HCT116 (cell line): ENCODE results near the gene USP27X. TPM values are rescaled to one million over a fixed set of nuclear protein-coding genes. Genes with fewer than 3 reads are reported as not detected.

Experiments used
- ATAC-seq: fragments of 200-7000 bp; cut with Tn5 transposase; 2 replicates; pipeline ENCODE4 v1.9.1; 2020; ENCODE audit warnings: mild to moderate bottlenecking, moderate library complexity
- BruUV-seq: library from RNA; stranded (reverse); fragments of 400-500 nt; replicated peaks from 2 replicates; lab custom pipeline; 2021; lab: Mats Ljungman, UMichigan
- CTCF ChIA-PET: fragments of 300-600 bp; sonication (Branson Sonifier 250); formaldehyde crosslinking; loops from one replicate; lab custom pipeline; 2021; ENCODE audit warnings: antibody characterized with exemption; lab: Charles Lee
- POLR2A ChIA-PET: fragments of 300-600, 350-600 bp; sonication (Branson Sonifier 250); formaldehyde crosslinking; loops from one replicate; lab custom pipeline; 2021; ENCODE audit warnings: antibody characterized with exemption; lab: Charles Lee
- RAD21 ChIA-PET, 2 experiments: fragments of 300-600 bp; sonication (Branson Sonifier 250); formaldehyde crosslinking; loops; one replicate each; lab custom pipeline; 2023; ENCODE audit warnings: low total read pairs in 2 of 2; ENCODE audit not compliant: uncharacterized antibody in 2 of 2, unreplicated experiment in 2 of 2, low non-redundant PET in 1 of 2; lab: Charles Lee
- DNase-seq: peaks from one replicate; pipeline ENCODE4 v3.0.0-alpha.2; 2010; ENCODE audit warnings: low read depth, low spot score
- H2AFZ ChIP-seq: fragments of 200-600 bp; shearing (Covaris generic), sonication (generic); 2 replicates; pipeline ENCODE4 v1.6.1; 2017; ENCODE audit warnings: low read depth, mixed run types, mixed read lengths, antibody characterized with exemption, low read length; ENCODE audit not compliant: poor library complexity, severe bottlenecking
- H3K27ac ChIP-seq: 2 replicates; pipeline ENCODE4 v1.5.1; 2012; ENCODE audit warnings: low read depth, low read length
- H3K27me3 ChIP-seq: fragments of 200-600 bp; sonication (generic); 2 replicates; pipeline ENCODE4 v1.6.1; 2016; ENCODE audit warnings: mixed run types, low read length, mixed read lengths; ENCODE audit not compliant: insufficient read depth
- H3K36me3 ChIP-seq, 2 experiments: fragments of 200-500 bp in 1 of 2; fragments of 200-600 bp in 1 of 2; sonication (Bioruptor generic) in 1 of 2; sonication (generic) in 1 of 2; 2 replicates each; pipeline versions ENCODE4 v1.5.1 to v1.6.1; 2014 to 2016; ENCODE audit warnings: low read length in 2 of 2, inconsistent platforms in 1 of 2, mixed read lengths in 1 of 2, mixed run types in 1 of 2; ENCODE audit not compliant: insufficient read depth in 2 of 2, control insufficient read depth in 1 of 2
- H3K4me1 ChIP-seq, 2 experiments: fragments of 200-600 bp in 1 of 2; sonication (generic) in 1 of 2; 2 replicates each; pipeline versions ENCODE4 v1.5.1 to v1.6.1; 2012 to 2017; ENCODE audit warnings: low read length in 2 of 2, inconsistent platforms in 1 of 2, mild to moderate bottlenecking in 1 of 2, mixed read lengths in 1 of 2, mixed run types in 1 of 2, moderate library complexity in 1 of 2; ENCODE audit not compliant: insufficient read depth in 2 of 2, control insufficient read depth in 1 of 2
- H3K4me2 ChIP-seq: fragments of 200-600 bp; sonication (generic); 2 replicates; pipeline ENCODE4 v1.6.1; 2017; ENCODE audit warnings: mixed run types, low read length, mixed read lengths
- H3K4me3 ChIP-seq, 2 experiments: fragments of 200-600 bp in 1 of 2; sonication (generic) in 1 of 2; replicated peaks in 1 of 2; 2 replicates each; pipeline ENCODE4 v1.5.1; 2011 to 2016; ENCODE audit warnings: low read length in 2 of 2, control low read depth in 1 of 2, low read depth in 1 of 2, mild to moderate bottlenecking in 1 of 2, mixed read lengths in 1 of 2, mixed run types in 1 of 2
- H3K79me2 ChIP-seq: fragments of 200-600 bp; sonication (generic); 2 replicates; pipeline ENCODE4 v1.6.1; 2017; ENCODE audit warnings: mild to moderate bottlenecking, mixed run types, low read length, moderate library complexity, mixed read lengths; ENCODE audit not compliant: insufficient read depth
- H3K9ac ChIP-seq: fragments of 200-600 bp; sonication (generic); 2 replicates; pipeline ENCODE4 v1.6.1; 2016; ENCODE audit warnings: low read length, mixed read lengths
- H3K9me2 ChIP-seq: fragments of 200-600 bp; sonication (generic), shearing (Covaris generic); 2 replicates; pipeline ENCODE4 v1.6.1; 2017; ENCODE audit warnings: mixed run types, mild to moderate bottlenecking, moderate library complexity; ENCODE audit not compliant: insufficient read depth
- H3K9me3 ChIP-seq, 2 experiments: fragments of 200-500 bp in 1 of 2; fragments of 200-600 bp in 1 of 2; sonication (Bioruptor generic) in 1 of 2; sonication (generic) in 1 of 2; 2 replicates each; pipeline ENCODE4 v1.6.1; 2014 to 2017; ENCODE audit warnings: low read length in 2 of 2, mixed read lengths in 2 of 2, inconsistent platforms in 1 of 2, low read depth in 1 of 2, mild to moderate bottlenecking in 1 of 2, mixed run types in 1 of 2, moderate library complexity in 1 of 2; ENCODE audit not compliant: control insufficient read depth in 1 of 2, insufficient read depth in 1 of 2
- H4K20me1 ChIP-seq: fragments of 200-600 bp; sonication (generic), shearing (Covaris generic); 2 replicates; pipeline ENCODE4 v1.6.1; 2017; ENCODE audit warnings: mixed run types, mild to moderate bottlenecking, moderate library complexity; ENCODE audit not compliant: insufficient read depth
- CBX3 ChIP-seq: IDR thresholded peaks from 2 replicates; pipeline ENCODE4 v1.6.1; 2012; ENCODE audit warnings: low read depth
- EGR1 ChIP-seq: IDR thresholded peaks from 2 replicates; pipeline ENCODE4 v1.6.1; 2012; ENCODE audit warnings: low read depth
- ELF1 ChIP-seq: IDR thresholded peaks from 2 replicates; pipeline ENCODE4 v1.6.1; 2012; ENCODE audit warnings: low read depth, borderline replicate concordance
- EZH2 ChIP-seq: fragments of 200-600 bp; sonication (generic); IDR thresholded peaks from 2 replicates; pipeline ENCODE4 v1.6.1; 2017; ENCODE audit warnings: antibody characterized with exemption, mixed run types
- EZH2phosphoT487 ChIP-seq: fragments of 200-600 bp; IDR thresholded peaks from 2 replicates; pipeline ENCODE4 v1.6.1; 2018; ENCODE audit warnings: antibody characterized with exemption, borderline replicate concordance
- JUND ChIP-seq: IDR thresholded peaks from 2 replicates; pipeline ENCODE4 v1.6.1; 2012
- POLR2AphosphoS5 ChIP-seq: IDR thresholded peaks from 2 replicates; pipeline ENCODE4 v1.6.1; 2011; ENCODE audit warnings: mild to moderate bottlenecking, low read depth, low read length, moderate library complexity
- RAD21 ChIP-seq: IDR thresholded peaks from 2 replicates; pipeline ENCODE4 v1.6.1; 2012; ENCODE audit warnings: low read depth, mild to moderate bottlenecking
- SIN3A ChIP-seq: IDR thresholded peaks from 2 replicates; pipeline ENCODE4 v1.6.1; 2012; ENCODE audit warnings: low read depth
- YY1 ChIP-seq: IDR thresholded peaks from 2 replicates; pipeline ENCODE4 v1.6.1; 2011; ENCODE audit warnings: low read length, low read depth, moderate library complexity, mild to moderate bottlenecking; ENCODE audit not compliant: insufficient replicate concordance; ENCODE audit errors: extremely low read depth
- ZFX ChIP-seq: fragments of 450-650 bp; IDR thresholded peaks from 2 replicates; pipeline ENCODE4 v1.6.1; 2017
- intact Hi-C: fragments of 100-400 bp; cut with micrococcal nuclease; formaldehyde crosslinking; loops from 2 replicates; pipeline ENCODE4 v1.10.0; 2022
- total RNA-seq: library from RNA; stranded (reverse); gene quantifications from one replicate; pipeline ENCODE4 v1.2.1, GENCODE V29; 2021; ENCODE audit not compliant: unreplicated experiment
- TF ChIP-seq, protein P1 (sequence below): IDR thresholded peaks from 2 replicates; pipeline ENCODE4 v1.6.1; 2011; ENCODE audit warnings: mild to moderate bottlenecking, low read length, moderate library complexity; ENCODE audit not compliant: insufficient replicate concordance; ENCODE audit errors: extremely low read depth
- TF ChIP-seq, protein P2 (sequence below), 3 experiments: fragments of 200-600 bp in 1 of 3; sonication (generic) in 1 of 3; IDR thresholded peaks in 2 of 3; conservative IDR thresholded peaks in 1 of 3; 2 replicates each; pipeline ENCODE4 v1.5.1; 2012 to 2017; ENCODE audit warnings: low read depth in 2 of 3, low read length in 2 of 3, antibody characterized with exemption in 1 of 3, borderline replicate concordance in 1 of 3, control low read depth in 1 of 3, mild to moderate bottlenecking in 1 of 3, mixed read lengths in 1 of 3, mixed run types in 1 of 3, moderate library complexity in 1 of 3; ENCODE audit not compliant: insufficient read depth in 1 of 3

Gene USP27X
- total RNA-seq, 1 experiment from 2014 or later, result 3.5 TPM

GRCh38 chrX:49925176-49925575, 45.9 kb downstream of the USP27X start:
- no peak for TF ChIP-seq SIN3A
- TF ChIP-seq EGR1, result no peak
- no peak for TF ChIP-seq RAD21
- no peak for TF ChIP-seq ZFX
- no peak for TF ChIP-seq POLR2AphosphoS5
- TF ChIP-seq CBX3, result no peak
- TF ChIP-seq, protein P1, sequence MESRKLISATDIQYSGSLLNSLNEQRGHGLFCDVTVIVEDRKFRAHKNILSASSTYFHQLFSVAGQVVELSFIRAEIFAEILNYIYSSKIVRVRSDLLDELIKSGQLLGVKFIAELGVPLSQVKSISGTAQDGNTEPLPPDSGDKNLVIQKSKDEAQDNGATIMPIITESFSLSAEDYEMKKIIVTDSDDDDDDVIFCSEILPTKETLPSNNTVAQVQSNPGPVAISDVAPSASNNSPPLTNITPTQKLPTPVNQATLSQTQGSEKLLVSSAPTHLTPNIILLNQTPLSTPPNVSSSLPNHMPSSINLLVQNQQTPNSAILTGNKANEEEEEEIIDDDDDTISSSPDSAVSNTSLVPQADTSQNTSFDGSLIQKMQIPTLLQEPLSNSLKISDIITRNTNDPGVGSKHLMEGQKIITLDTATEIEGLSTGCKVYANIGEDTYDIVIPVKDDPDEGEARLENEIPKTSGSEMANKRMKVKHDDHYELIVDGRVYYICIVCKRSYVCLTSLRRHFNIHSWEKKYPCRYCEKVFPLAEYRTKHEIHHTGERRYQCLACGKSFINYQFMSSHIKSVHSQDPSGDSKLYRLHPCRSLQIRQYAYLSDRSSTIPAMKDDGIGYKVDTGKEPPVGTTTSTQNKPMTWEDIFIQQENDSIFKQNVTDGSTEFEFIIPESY, result no peak
- no peak for TF ChIP-seq ELF1
- TF ChIP-seq EZH2phosphoT487, result no peak
- TF ChIP-seq, protein P2, sequence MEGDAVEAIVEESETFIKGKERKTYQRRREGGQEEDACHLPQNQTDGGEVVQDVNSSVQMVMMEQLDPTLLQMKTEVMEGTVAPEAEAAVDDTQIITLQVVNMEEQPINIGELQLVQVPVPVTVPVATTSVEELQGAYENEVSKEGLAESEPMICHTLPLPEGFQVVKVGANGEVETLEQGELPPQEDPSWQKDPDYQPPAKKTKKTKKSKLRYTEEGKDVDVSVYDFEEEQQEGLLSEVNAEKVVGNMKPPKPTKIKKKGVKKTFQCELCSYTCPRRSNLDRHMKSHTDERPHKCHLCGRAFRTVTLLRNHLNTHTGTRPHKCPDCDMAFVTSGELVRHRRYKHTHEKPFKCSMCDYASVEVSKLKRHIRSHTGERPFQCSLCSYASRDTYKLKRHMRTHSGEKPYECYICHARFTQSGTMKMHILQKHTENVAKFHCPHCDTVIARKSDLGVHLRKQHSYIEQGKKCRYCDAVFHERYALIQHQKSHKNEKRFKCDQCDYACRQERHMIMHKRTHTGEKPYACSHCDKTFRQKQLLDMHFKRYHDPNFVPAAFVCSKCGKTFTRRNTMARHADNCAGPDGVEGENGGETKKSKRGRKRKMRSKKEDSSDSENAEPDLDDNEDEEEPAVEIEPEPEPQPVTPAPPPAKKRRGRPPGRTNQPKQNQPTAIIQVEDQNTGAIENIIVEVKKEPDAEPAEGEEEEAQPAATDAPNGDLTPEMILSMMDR (IDR thresholded peaks at IDR 0.05 in 2 of 3, conservative IDR thresholded peaks at IDR 0.05 in 1 of 3; ENCODE audit: borderline replicate concordance in 1 of 3, insufficient read depth in 1 of 3, low read depth in 2 of 3, low read length in 2 of 3), result no peak
- no peak for TF ChIP-seq JUND
- TF ChIP-seq EZH2, result no peak
- no peak for TF ChIP-seq YY1
- Histone ChIP-seq H3K4me2 (no peak overlapping the region), H3K4me1 (peaks cover 0 to 13% of the 10 kb centered on the region in 2 experiments; a peak in 2 of 4 replicates), H3K79me2 (no peaks in the 10 kb centered on the region), H3K27me3 (no peaks in the 10 kb centered on the region), H3K4me3 (no peak overlapping the region), H4K20me1 (no peaks in the 10 kb centered on the region), H3K9me3 (no peaks in the 10 kb centered on the region), H2AFZ (no peak overlapping the region), H3K36me3 (no peaks in the 10 kb centered on the region), H3K9me2 (no peaks in the 10 kb centered on the region), H3K27ac (no peak overlapping the region), H3K9ac (no peak overlapping the region)
- RAD21 ChIA-PET, result no interaction called here
- CTCF ChIA-PET, result no interaction called here
- DNase-seq (no peak), ATAC-seq (no peak)
- BruUV-seq, result no TSS peak
- intact Hi-C loops, result no loop called here
- POLR2A ChIA-PET, result no interaction called here
